HepG2 (cell line): ENCODE data around the gene MRPL39. TPM values are rescaled to one million over a fixed set of nuclear protein-coding genes. Genes with fewer than 3 reads are reported as not detected.
A peak's percentile ranks its signal among the peaks of the same experiment; 100 is the strongest.

ENCODE experiments used
- CAMTA2 ChIP-seq: sonication (generic); formaldehyde crosslinking; IDR thresholded peaks from 2 replicates; pipeline ENCODE4 v1.4.0; 2020; ENCODE audit warnings: mild to moderate bottlenecking, missing genetic modification reagents, borderline replicate concordance
- KDM2A ChIP-seq: sonication (generic); formaldehyde crosslinking; IDR thresholded peaks from 2 replicates; pipeline ENCODE4 v1.4.0; 2020; ENCODE audit warnings: low read depth, missing genetic modification reagents, borderline replicate concordance
- MLX ChIP-seq: IDR thresholded peaks from 2 replicates; pipeline ENCODE4 v1.6.1; 2016
- POLR2AphosphoS5 ChIP-seq: IDR thresholded peaks from 2 replicates; pipeline ENCODE4 v1.6.1; 2012; ENCODE audit warnings: low read depth, low read length
- PRMT3 ChIP-seq: sonication (generic); formaldehyde crosslinking; IDR thresholded peaks from 2 replicates; pipeline ENCODE4 v1.8.1; 2022; ENCODE audit warnings: low read depth, mild to moderate bottlenecking, moderate library complexity, missing genetic modification reagents, borderline replicate concordance
- RBM22 ChIP-seq: fragments of 200-400 bp; formaldehyde crosslinking; optimal IDR thresholded peaks from 2 replicates; pipeline ENCODE3; 2017; ENCODE audit warnings: mild to moderate bottlenecking, low read length, moderate library complexity
- TRIM24 ChIP-seq: sonication (generic); formaldehyde crosslinking; IDR thresholded peaks from 2 replicates; pipeline ENCODE4 v1.8.0; 2022; ENCODE audit warnings: mild to moderate bottlenecking, missing genetic modification reagents
- ZNF318 ChIP-seq: sonication (generic); formaldehyde crosslinking; IDR thresholded peaks from 2 replicates; pipeline ENCODE4 v1.4.0; 2020; ENCODE audit warnings: mild to moderate bottlenecking, missing genetic modification reagents
- ZNF350 ChIP-seq: sonication (generic); formaldehyde crosslinking; IDR thresholded peaks from 2 replicates; pipeline ENCODE4 v1.4.0; 2020; ENCODE audit warnings: mild to moderate bottlenecking, low read depth, missing genetic modification reagents, borderline replicate concordance
- ZNF496 ChIP-seq: sonication (generic); formaldehyde crosslinking; IDR thresholded peaks from 2 replicates; pipeline ENCODE4 v1.8.1; 2023; ENCODE audit warnings: mild to moderate bottlenecking, moderate library complexity, missing genetic modification reagents; ENCODE audit not compliant: insufficient replicate concordance
- ZNF646 ChIP-seq: sonication (generic); formaldehyde crosslinking; IDR thresholded peaks from 2 replicates; pipeline ENCODE4 v1.9.0; 2021; ENCODE audit warnings: mild to moderate bottlenecking, missing genetic modification reagents
- polyA plus RNA-seq, 8 experiments: library from polyadenylated mRNA; depleted of rRNA in 3 of 8; stranded (reverse) in 7 of 8; unstranded in 1 of 8; fragments of >200 nt; fragmentation: Illumina TruSeq in 4 of 8; extraction: Trizol in 4 of 8; gene quantifications; 2 replicates each; pipeline versions ENCODE4 v1.2.1 to v1.2.3, GENCODE V29; 2011 to 2016; ENCODE audit warnings: low read depth in 4 of 8, missing spikeins in 1 of 8, mixed read lengths in 1 of 8; ENCODE audit not compliant: insufficient read depth in 1 of 8
- total RNA-seq, 5 experiments: library from RNA; depleted of rRNA; stranded (reverse); fragments of >200 nt; fragmentation: Illumina TruSeq; extraction: Trizol; gene quantifications; 2 replicates each; pipeline ENCODE4 v1.2.3, GENCODE V29; 2016; ENCODE audit warnings: low read depth in 1 of 5

Gene MRPL39
- total and polyA plus RNA-seq, 2 of the 13 experiments (the other 11 are each of a cell fraction or from before 2014, with no cell fraction given) = 29.1 to 91.2 TPM

- peak; percentile 99 for TF ChIP-seq KDM2A (CRISPR knock-in tag)
- TF ChIP-seq ZNF496 (CRISPR knock-in tag) = no peak
- peak; percentile 56; the same call in 1 of the 2 replicates for TF ChIP-seq CAMTA2
- peak; percentile 91 for TF ChIP-seq POLR2AphosphoS5
- no peak for TF ChIP-seq RBM22
- TF ChIP-seq ZNF646 (CRISPR knock-in tag) = no peak
- peak; percentile 86; the same call in 1 of the 2 replicates for TF ChIP-seq PRMT3 (CRISPR knock-in tag)
- TF ChIP-seq MLX (CRISPR knock-in tag) = no peak
- TF ChIP-seq ZNF350 (CRISPR knock-in tag) = peak; percentile 84
- no peak for TF ChIP-seq TRIM24 (CRISPR knock-in tag)
- TF ChIP-seq ZNF318 = no peak
These were observed at the start of gene MRPL39 (continued) for GRCh38 chr21:25607151-25608043.
